A549 treated with Mapracorat at 1 μM for 4 hours (cell line): ENCODE measurements around the gene WDR64. TPM values are rescaled to one million over a fixed set of nuclear protein-coding genes. Genes with fewer than 3 reads are reported as not detected.

Experiments
- total RNA-seq: library from RNA; stranded (reverse); fragments of 200-300 nt; extraction: Qiagen RNA extraction; gene quantifications from 5 replicates; pipeline ENCODE4 v1.2.3, GENCODE V29; 2022

WDR64 gene
- not detected in 5 replicates for total RNA-seq

GRCh38 chr1:241652012-241652411 lies at the start of gene WDR64:
WDR64 (plus strand) TSS chr1:241652281; CDS start chr1:241652485, 204 bp downstream.

GRCh38 chr1:241640149-241640866 lies 11.8 kb upstream of the WDR64 start, which contains the start of the genes CHML and OPN3:
CHML (minus strand) TSS chr1:241640369; CDS start chr1:241635766, 4,603 bp downstream.
OPN3 (minus strand) TSS chr1:241640369; CDS start chr1:241640254, 115 bp downstream.

GRCh38 chr1:241847796-241848685 lies 196.0 kb downstream of the WDR64 start, which contains the start of gene EXO1:
EXO1 (plus strand) TSS chr1:241848204; CDS start chr1:241850426, 2,222 bp downstream.

Other genes with a start within 250 kb of the WDR64 start
- 85.5 to 91.6 TPM (median 88.3 TPM) in 5 replicates for gene FH, start 132.5 kb upstream of the WDR64 start, total RNA-seq
- gene KMO, start 119.9 kb upstream of the WDR64 start, total RNA-seq: 0.64 to 1.6 TPM (median 1.0 TPM) in 5 replicates
- 7.4 to 9.1 TPM (median 8.4 TPM) in 5 replicates for gene CHML, start 11.9 kb upstream of the WDR64 start, total RNA-seq
- 54.6 to 71.9 TPM (median 60.0 TPM) in 5 replicates for gene OPN3, start 11.9 kb upstream of the WDR64 start, total RNA-seq
- gene EXO1, start 195.9 kb downstream of the WDR64 start, total RNA-seq: 21.1 to 26.8 TPM (median 25.9 TPM) in 5 replicates